HEK293T (cell line): ENCODE measurements around the gene TMEM33.

Experiments
- FOXA1 ChIP-seq: fragments of 450-650 bp; IDR thresholded peaks from 2 replicates; pipeline ENCODE4 v1.6.1; 2016; ENCODE audit warnings: mild to moderate bottlenecking
- FOXM1 ChIP-seq: fragments of 450-650 bp; IDR thresholded peaks from 2 replicates; pipeline ENCODE4 v1.6.1; 2017; ENCODE audit warnings: mild to moderate bottlenecking, borderline replicate concordance

DNA sequence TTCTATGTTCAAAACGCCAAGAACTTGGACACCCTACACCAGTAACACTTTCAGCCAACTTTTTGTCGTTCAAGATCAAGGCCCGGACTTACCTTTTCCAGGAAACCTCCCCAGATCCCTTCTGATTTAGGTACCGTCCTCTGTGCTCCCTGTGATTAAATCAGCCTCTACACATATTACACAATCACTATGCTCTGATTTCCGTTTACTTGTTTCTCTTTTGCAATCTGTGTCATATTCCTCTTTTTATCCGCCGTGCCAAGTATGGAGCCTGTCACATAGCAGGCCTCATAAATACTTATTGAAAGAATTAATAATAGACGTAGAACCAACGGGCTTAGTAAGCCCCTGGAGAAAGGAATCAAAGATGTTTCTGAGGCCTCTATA is 722 bp upstream of the TMEM33 start:
- TF ChIP-seq FOXA1 (no peak), FOXM1 (no peak)
